ENCODE measurements around the gene WSCD2. TPM values are rescaled to one million over a fixed set of nuclear protein-coding genes. Genes with fewer than 3 reads are reported as not detected.

The WSCD2 gene
- total RNA-seq (1 to 10 TPM in 2 of 4 donors, under 1 TPM in 2; 0.39 to 5.4 (median 0.77) TPM), polyA plus RNA-seq (0.48 TPM)
- long read RNA-seq, donor 1, full-length matches to known transcripts: 1 of 2 reads
- long read RNA-seq, donor 1, partial matches to known transcripts: 1 of 2 reads
- long read RNA-seq, donor 1, other reads (novel, unspliced or antisense): 0 of 2 reads
- long read RNA-seq, donor 2, full-length matches to known transcripts: 1 of 3 reads
- long read RNA-seq, donor 2, partial matches to known transcripts: 2 of 3 reads
- long read RNA-seq, donor 2, other reads (novel, unspliced or antisense): 0 of 3 reads
- long read RNA-seq, donor 3, partial matches to known transcripts: 1 of 1 reads
- long read RNA-seq, donor 3, other reads (novel, unspliced or antisense): 0 of 1 reads
- long read RNA-seq, donor 4, full-length matches to known transcripts: 4 of 7 reads
- long read RNA-seq, donor 4, partial matches to known transcripts: 1 of 7 reads
- long read RNA-seq, donor 4, other reads (novel, unspliced or antisense): 2 of 7 reads

DNA sequence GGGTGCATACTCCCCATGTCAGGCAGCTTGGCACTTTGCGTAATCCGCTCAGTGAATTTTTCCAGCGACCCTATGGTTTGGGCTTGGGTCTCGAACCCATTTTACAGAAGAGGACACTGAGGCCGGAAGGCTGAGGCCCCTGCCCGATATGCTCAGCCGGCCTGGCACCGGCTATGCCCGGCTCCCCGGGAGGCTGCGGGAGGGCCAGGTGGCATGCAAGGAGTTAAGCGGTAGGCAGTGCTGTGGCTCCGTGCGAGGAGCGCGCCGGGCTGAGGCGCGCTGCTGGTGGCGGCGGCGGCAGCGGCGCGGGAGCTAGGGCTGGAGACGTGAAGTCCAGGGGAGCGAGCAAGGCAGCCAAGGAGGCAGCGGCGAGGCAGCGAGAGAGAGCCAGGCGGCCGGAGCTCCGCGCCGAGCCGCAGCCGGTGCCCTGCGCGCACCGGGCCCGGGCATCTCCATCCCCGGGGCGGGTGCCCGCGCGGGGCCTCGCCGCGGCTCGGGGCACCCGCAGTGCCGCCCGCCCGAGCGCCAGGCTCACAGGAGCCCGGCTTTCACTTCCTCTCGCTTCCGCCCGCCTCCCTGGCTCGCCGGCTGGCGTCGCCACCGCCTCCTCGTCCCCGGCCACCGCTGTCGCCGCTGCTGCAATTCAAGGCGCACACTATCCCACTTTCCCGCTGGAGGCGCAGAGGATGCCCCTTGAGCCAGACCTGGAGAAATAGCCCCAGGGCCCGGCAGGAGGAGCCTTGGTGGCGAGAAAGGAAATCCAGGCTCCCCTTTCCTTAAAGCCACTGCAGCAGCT, at the start of gene WSCD2:
WSCD2 (plus strand) TSS at position 272 of the 796 bp plus-strand sequence. CDS start 66,545 bp downstream, outside the sequence.
- no peaks in the 10 kb centered on the region for H3K4me1 ChIP-seq (ENCODE audit: control insufficient read depth, insufficient read depth, low read length)
- 3% methylated on average over 70 of the region's 74 CpGs for WGBS
- H3K27me3 ChIP-seq (ENCODE audit: control insufficient read depth, insufficient read depth): no peaks in the 10 kb centered on the region
- peak within 1 kb of the TSS; percentile 41 for H3K4me3 ChIP-seq (ENCODE audit: low read length)
- intact Hi-C loops (cut with DNase I): no loop called here
- ATAC-seq (peak; percentile 59 to 60), DNase-seq (peak; percentile 30 to 79 (median 62))
- no peak within 1 kb of the TSS for H3K27ac ChIP-seq (ENCODE audit: low read length)
- H3K9me3 ChIP-seq (ENCODE audit: control insufficient read depth, low read length): no peaks in the 10 kb centered on the region

DNA sequence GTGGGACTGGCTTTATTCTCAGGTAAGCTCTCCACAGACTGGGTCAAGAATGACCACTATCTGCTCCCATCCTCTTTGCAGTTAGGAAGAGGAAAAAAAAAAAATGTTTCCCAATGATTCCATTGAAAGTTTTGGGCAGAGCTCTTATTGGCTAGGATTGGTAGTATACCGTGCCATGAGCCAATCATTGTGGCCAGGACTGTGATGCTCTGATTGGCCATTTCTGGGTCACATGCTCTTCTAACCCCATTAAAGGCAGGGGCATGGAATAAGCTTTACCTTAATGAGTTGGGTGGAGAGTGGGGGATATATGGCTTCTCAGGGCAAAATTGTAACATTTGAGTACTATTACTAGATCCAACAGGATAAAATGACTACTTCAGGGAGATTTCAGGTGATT, 49.4 kb upstream of the WSCD2 start:
- DNase-seq: no peak
- 94% methylated on average over 1 of the region's 1 CpG for WGBS
- Histone ChIP-seq H3K27ac (ENCODE audit: low read length) (no peak overlapping the region), H3K4me3 (ENCODE audit: low read length) (no peak overlapping the region), H3K4me1 (ENCODE audit: control insufficient read depth, insufficient read depth, low read length) (no peaks in the 10 kb centered on the region), H3K9me3 (ENCODE audit: control insufficient read depth, low read length) (no peaks in the 10 kb centered on the region), H3K27me3 (ENCODE audit: control insufficient read depth, insufficient read depth) (peaks cover 3% of the 10 kb centered on the region)
- no peak for ATAC-seq
- intact Hi-C loops (cut with DNase I): no loop called here

DNA sequence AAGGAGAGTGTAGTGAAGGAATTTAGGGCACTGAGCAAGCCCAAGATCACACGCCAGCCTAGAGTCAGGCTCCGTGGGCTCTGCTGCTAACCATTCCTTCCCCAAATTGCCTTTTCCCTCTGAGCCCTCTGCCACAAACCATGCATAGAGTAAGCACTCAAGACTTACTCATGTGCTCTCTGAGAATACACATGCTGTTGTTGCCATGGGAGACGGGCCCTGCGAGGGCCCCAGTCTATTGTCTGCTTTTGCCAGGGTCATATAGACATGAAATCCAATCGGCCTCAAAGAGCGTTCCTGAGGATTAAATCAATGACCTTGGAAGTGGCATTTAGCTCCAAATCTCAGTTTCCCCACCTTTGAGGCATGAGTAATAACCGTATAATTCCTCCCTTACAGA, 48.7 kb upstream of the WSCD2 start:
- Histone ChIP-seq H3K4me3 (ENCODE audit: low read length) (no peak overlapping the region), H3K4me1 (ENCODE audit: control insufficient read depth, insufficient read depth, low read length) (no peaks in the 10 kb centered on the region), H3K27ac (ENCODE audit: low read length) (no peak overlapping the region), H3K9me3 (ENCODE audit: control insufficient read depth, low read length) (no peaks in the 10 kb centered on the region), H3K27me3 (ENCODE audit: control insufficient read depth, insufficient read depth) (peaks cover 3% of the 10 kb centered on the region)
- 83% methylated on average over 7 of the region's 7 CpGs for WGBS
- intact Hi-C loops (cut with DNase I): no loop called here
- ATAC-seq (no peak), DNase-seq (no peak)

DNA sequence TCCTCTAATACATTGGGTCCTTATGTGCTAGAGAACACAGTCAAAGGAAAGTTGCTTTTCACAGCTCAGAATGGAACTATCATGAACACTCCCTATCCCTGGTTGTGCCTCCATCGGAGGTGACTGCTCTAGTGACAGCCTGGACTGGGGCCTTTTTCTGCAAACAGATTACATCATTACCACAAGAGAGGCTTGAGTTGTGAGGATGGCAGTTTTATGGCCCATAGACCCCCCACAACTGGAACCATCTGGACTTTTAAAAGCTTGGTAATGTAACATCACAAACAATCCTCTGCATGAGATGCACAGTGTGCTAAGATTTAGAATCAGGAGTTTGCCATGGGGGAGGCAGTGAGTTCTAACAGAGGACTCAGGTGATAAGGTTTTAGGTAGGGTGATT, 46.6 kb upstream of the WSCD2 start:
- no peak overlapping the region for H3K27ac ChIP-seq (ENCODE audit: low read length)
- intact Hi-C loops (cut with DNase I): no loop called here
- H3K27me3 ChIP-seq (ENCODE audit: control insufficient read depth, insufficient read depth): no peaks in the 10 kb centered on the region
- no peak overlapping the region for H3K4me3 ChIP-seq (ENCODE audit: low read length)
- no peak for DNase-seq
- 60% methylated on average over 1 of the region's 1 CpG for WGBS
- H3K4me1 ChIP-seq (ENCODE audit: control insufficient read depth, insufficient read depth, low read length): no peaks in the 10 kb centered on the region
- peaks cover 3% of the 10 kb centered on the region for H3K9me3 ChIP-seq (ENCODE audit: control insufficient read depth, low read length)
- ATAC-seq: no peak

DNA sequence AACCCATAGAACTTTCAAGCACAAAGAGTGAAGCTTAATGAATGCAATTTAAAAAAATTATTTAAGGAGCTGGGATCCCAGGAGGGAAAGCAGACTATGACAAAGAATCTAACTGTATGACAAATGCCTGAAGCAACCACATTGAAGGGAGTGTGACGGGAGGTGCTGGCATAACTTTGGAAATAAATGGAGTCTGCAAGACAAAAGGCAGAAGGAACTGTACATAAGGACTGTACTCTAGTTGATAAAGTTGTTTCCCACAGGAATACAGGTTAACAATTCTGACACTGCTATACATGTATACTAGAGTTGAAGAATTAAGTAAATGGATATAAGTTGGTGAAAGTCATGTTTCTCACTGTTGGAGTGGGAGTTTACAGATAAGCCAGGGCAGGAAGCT, 41.2 kb upstream of the WSCD2 start:
- WGBS: 77% methylated on average over 1 of the region's 1 CpG

DNA sequence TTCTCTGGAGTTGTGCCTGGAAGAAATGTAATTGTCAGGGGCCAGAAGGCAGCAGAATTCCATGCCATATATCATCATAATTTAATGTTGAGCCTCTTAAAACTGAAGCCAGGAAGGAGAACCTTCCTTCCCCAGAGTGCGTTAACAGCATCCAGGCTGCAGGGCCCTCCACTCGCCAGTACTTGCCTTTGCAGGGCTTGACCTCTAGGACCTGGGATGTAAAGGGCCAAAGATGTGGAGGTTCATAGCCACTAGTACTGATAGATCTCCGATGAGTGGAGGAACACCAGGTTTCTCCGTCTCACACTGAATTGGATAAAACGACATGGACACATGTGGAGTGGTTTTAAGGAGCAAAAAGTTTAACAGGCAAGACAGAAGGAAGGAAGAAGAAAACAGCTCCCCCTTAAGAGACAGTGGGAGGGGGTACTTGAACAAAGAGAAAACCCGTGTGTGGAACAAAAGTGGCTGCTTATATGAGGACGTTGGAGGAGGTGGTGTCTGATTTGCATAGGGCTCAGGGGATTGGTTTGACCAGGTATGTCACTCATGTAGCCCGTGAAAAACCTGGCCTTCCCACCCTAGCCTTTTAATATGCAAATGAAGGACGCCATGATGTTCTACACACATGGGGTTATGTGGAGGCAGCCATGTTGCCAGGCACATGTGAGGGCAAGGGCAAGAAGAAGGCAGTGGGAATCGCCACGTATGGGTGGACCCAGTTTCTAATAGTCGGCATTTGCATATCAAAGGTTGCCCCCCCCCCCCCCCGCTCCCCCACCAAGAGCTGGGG, 38.8 kb upstream of the WSCD2 start:
- intact Hi-C loops (cut with DNase I): loop anchor here in 2 of 4 donors (10.0 kb wide), 2 partner anchors 104 to 364 kb away; no protein-coding TSS in a partner anchor
- H3K27ac ChIP-seq (ENCODE audit: low read length): no peak overlapping the region
- 67% methylated on average over 13 of the region's 13 CpGs for WGBS
- H3K4me3 ChIP-seq (ENCODE audit: low read length): no peak overlapping the region
- peaks cover 3% of the 10 kb centered on the region for H3K9me3 ChIP-seq (ENCODE audit: control insufficient read depth, low read length)
- no peaks in the 10 kb centered on the region for H3K27me3 ChIP-seq (ENCODE audit: control insufficient read depth, insufficient read depth)
- DNase-seq (no peak), ATAC-seq (no peak)
- H3K4me1 ChIP-seq (ENCODE audit: control insufficient read depth, insufficient read depth, low read length): no peaks in the 10 kb centered on the region

More for the DNA sequence above, 41.2 kb upstream of the WSCD2 start:
- ATAC-seq: no peak
- no peaks in the 10 kb centered on the region for H3K4me1 ChIP-seq (ENCODE audit: control insufficient read depth, insufficient read depth, low read length)
- intact Hi-C loops (cut with DNase I): no loop called here
- no peak for DNase-seq
- no peak overlapping the region for H3K27ac ChIP-seq (ENCODE audit: low read length)
- H3K27me3 ChIP-seq (ENCODE audit: control insufficient read depth, insufficient read depth): no peaks in the 10 kb centered on the region
- no peak overlapping the region for H3K4me3 ChIP-seq (ENCODE audit: low read length)
- H3K9me3 ChIP-seq (ENCODE audit: control insufficient read depth, low read length): peaks cover 3% of the 10 kb centered on the region

DNA sequence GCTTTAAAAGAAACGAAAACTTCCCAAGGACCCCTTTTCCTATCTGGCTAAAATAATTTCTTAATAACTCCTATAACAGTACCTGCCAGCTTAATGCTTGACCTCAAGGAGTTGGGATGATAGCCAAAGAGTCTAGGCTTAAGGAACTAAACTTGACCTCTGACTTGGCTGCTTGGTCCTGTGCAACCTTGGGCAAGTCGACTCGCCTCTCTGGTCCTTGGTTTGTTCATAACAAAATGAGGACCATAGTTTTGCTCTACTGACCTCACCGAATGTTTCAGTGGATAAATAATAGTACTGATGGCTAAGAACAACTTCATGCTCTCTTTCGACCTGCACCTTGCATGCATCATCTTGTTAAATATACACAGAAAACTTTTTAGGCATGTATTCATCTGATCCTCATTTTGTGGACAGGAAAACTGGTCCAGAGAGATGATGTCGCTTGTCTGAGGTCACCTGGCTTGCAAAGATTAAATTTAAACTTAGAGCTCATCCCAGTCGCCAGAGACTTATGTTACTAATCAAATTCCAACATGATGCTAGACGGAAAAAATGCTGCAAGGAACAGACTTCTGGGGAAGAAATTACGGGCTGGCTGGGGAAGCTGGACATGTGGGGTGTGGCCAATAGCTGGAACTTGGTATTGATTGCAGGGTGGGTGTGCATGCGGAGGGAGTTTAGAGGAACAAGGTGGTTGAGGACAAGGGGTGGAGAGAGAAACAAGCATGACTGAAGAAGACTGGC, 38.0 kb upstream of the WSCD2 start:
- Histone ChIP-seq H3K27ac (ENCODE audit: low read length) (no peak overlapping the region), H3K4me3 (ENCODE audit: low read length) (no peak overlapping the region), H3K27me3 (ENCODE audit: control insufficient read depth, insufficient read depth) (no peaks in the 10 kb centered on the region), H3K4me1 (ENCODE audit: control insufficient read depth, insufficient read depth, low read length) (no peaks in the 10 kb centered on the region), H3K9me3 (ENCODE audit: control insufficient read depth, low read length) (peaks cover 3% of the 10 kb centered on the region)
- DNase-seq: no peak
- WGBS: 64% methylated on average over 10 of the region's 10 CpGs
- intact Hi-C loops (cut with DNase I): loop anchor here in 2 of 4 donors (10.0 kb wide), 2 partner anchors 104 to 364 kb away; no protein-coding TSS in a partner anchor
- no peak for ATAC-seq

DNA sequence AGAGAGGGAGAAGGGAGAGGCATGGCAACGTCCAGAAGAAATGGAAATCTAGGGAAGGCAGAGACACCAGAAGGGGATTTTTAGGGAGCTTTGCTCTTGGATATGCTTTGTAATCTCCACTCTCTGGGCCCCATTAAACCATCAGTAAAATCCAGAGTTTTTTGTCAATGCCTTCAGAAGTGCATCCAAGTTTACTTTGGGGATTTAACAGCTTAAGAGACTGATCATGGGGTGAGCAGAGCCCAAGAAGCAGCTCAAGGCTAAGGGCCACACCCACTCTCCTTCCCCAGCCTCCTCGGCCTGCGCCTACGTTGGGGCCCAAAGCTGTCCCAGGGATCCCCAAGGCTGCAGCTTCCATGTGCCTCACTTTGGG, 37.4 kb upstream of the WSCD2 start:
- Histone ChIP-seq H3K27ac (ENCODE audit: low read length) (no peak overlapping the region), H3K4me3 (ENCODE audit: low read length) (no peak overlapping the region), H3K27me3 (ENCODE audit: control insufficient read depth, insufficient read depth) (no peaks in the 10 kb centered on the region), H3K4me1 (ENCODE audit: control insufficient read depth, insufficient read depth, low read length) (no peaks in the 10 kb centered on the region), H3K9me3 (ENCODE audit: control insufficient read depth, low read length) (peaks cover 3% of the 10 kb centered on the region)
- intact Hi-C loops (cut with DNase I): loop anchor here in 2 of 4 donors (10.0 kb wide), 2 partner anchors 103 to 363 kb away; no protein-coding TSS in a partner anchor
- WGBS: 66% methylated on average over 4 of the region's 4 CpGs
- DNase-seq: no peak
- no peak for ATAC-seq

DNA sequence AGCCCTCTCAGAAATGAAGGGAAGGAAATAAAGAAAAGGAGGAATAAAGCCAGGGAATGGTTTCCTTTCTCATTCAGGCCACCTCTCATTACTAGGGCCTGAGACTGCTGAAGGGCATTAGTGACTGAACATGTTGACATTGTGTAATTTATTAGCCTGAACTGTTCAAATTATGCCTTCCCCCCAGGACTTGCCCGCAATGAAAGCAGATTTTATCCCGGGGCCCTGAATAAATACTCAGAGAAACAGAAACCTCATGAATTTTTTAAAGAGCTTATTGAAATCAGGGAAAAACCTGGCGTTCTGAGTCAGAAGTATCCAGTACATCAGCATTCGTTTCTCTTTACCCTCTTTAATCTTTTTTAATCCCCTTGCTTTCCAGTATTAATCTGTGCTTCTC, 35.9 kb upstream of the WSCD2 start:
- H3K27me3 ChIP-seq (ENCODE audit: control insufficient read depth, insufficient read depth): no peaks in the 10 kb centered on the region
- H3K4me3 ChIP-seq (ENCODE audit: low read length): no peak overlapping the region
- intact Hi-C loops (cut with DNase I): loop anchor here in 2 of 4 donors (10.0 kb wide), 2 partner anchors 102 to 362 kb away; no protein-coding TSS in a partner anchor
- H3K9me3 ChIP-seq (ENCODE audit: control insufficient read depth, low read length): no peaks in the 10 kb centered on the region
- ATAC-seq (no peak), DNase-seq (no peak)
- H3K27ac ChIP-seq (ENCODE audit: low read length): no peak overlapping the region
- H3K4me1 ChIP-seq (ENCODE audit: control insufficient read depth, insufficient read depth, low read length): no peaks in the 10 kb centered on the region
- WGBS: 72% methylated on average over 4 of the region's 4 CpGs
